GM18511 (cell line): Measurements from ENCODE around the gene TLE4.
"Not testable (repeated sequence)": the region's sequence is repeated elsewhere in the genome, so short reads cannot be mapped to it uniquely, and the experiment has no call there.

ENCODE experiments used
- ATAC-seq: cut with Tn5 transposase; IDR thresholded peaks from one replicate; pipeline ENCODE4 v1.9.1; 2021; ENCODE audit warnings: mild to moderate bottlenecking, moderate library complexity; ENCODE audit not compliant: unreplicated experiment

Gene TLE4

DNA sequence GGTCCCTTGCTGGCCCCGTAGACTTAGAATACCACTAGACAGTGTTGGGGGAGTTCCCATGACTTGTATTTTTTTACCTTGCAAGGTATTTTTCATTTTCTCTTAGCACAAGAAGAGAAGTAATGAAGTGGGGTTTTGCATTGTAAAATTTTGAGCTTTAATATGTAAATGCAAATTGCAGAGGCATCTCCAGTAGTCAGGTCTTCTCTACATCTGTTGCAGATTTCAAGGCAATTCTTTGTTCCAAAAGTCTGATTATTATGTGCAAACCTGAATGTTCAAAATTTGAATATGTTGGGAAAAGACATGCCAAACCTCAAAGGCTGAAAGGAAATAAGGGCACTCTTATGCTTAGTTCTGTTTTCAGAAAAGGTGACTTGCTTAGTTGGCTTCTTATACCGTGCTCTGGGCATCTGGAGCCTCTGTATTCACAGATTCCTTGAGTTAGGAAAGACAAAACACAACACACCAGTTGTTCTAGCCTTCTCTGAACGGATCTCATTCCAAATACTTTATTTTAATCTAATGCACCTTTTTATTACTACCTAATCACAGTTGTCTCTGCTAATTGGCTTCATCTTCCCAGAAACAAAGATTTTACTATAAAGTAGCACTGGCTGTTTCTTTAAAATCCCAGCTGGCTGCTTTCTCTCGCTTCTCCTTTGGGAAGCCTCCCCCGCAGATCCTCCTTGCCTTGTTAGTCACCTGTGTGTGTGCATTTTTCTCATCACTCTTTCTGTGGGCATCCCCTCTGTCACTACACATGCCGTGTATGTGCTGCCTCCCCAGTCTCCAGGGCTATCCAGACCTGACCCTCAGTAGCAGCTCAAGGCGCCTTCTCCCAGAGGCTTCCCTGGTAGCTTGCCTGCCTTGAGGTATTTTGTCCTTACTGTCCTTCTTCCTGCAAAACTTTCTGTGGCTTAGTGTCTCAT is 138.2 kb downstream of the TLE4 start:
- ATAC-seq: no peak

- ATAC-seq: no peak
Measured at GRCh38 chr9:79711874-79712273, 140.1 kb downstream of the TLE4 start.

GRCh38 chr9:79719021-79719420 is 147.3 kb downstream of the TLE4 start:
- ATAC-seq: no peak

DNA sequence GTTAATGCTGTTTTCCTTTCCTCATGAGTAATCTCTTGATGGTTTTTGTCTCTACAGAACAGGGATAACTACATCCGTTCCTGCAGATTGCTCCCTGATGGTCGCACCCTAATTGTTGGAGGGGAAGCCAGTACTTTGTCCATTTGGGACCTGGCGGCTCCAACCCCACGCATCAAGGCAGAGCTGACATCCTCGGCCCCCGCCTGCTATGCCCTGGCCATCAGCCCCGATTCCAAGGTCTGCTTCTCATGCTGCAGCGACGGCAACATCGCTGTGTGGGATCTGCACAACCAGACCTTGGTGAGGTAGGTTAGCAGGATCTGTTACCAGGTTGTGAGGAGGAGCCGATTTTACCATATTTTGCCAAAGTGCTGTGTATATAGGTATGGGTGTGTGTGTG is 148.2 kb downstream of the TLE4 start:
- no peak for ATAC-seq

- peak; percentile 89 for ATAC-seq
Measured at GRCh38 chr9:79731171-79731890, 159.6 kb downstream of the TLE4 start.

GRCh38 chr9:79735023-79735779 is 163.4 kb downstream of the TLE4 start:
- no peak for ATAC-seq

- no peak for ATAC-seq
Measured at GRCh38 chr9:79736051-79736450, 164.3 kb downstream of the TLE4 start.

- ATAC-seq: no peak
Measured at GRCh38 chr9:79741381-79741780, 169.6 kb downstream of the TLE4 start.

DNA sequence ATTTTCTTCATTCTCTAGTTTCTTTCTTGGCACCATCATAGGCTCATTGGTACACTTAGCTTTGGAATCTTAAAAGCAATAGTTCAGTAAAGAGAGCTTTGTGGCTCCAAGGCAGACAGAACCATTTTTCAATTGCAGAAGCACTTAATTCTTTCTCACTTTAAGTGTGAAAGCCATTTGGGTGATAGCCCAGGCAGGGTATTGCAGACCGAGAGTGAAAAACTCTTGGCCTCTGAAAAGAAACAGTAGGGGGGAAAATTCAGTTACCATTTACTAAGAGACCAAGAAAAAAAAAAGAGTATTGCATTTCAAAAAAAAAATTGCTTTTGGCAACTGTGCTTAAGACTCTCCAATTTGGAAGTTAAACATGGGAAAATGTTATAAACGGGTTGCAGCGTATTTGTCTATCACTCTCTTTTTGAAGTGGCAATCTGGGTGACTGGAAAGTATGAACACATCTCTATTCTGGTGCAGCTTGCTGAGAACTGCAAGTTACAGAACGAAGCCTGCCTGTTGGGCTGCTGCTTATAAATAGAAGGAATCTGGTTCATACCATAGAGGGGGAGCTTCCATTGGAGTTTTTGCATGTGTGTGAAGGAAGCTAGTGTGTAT is 170.5 kb downstream of the TLE4 start:
- no peak for ATAC-seq

- ATAC-seq: no peak
Measured at GRCh38 chr9:79744521-79744920, 172.8 kb downstream of the TLE4 start.

DNA sequence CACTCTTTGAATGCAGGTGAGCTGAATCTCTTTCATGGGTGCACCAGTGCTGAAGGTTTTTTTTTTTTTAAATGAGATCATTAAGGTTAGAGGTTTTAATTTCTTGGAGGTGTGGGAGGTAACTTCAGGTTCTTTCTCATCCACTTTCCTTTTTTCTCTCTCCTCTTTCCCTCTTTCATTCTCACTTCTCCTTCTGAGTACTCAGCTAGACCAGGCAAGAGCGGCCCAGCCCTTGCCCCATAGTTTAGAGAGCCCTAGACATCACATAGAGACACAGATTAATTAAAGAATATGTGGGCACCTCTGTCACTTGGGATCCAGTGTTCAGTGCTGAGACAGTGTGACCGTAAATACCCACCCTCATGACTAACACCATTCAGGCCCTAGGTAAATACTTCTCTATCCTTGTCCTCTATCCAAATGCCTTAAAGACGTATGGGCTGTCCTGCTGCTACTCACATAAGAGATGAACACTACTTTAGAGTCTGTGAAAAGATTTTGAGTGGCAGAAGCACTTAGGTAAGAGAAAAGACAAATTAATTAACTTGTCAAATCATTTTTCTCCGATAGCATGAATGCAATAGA is 174.1 kb downstream of the TLE4 start:
- no peak for ATAC-seq

GRCh38 chr9:79751895-79752466 is 180.2 kb downstream of the TLE4 start:
- ATAC-seq: not testable (repeated sequence)

- no peak for ATAC-seq
Measured at GRCh38 chr9:79756414-79756813, 184.6 kb downstream of the TLE4 start.

- ATAC-seq: no peak
Measured at GRCh38 chr9:79757074-79757473, 185.3 kb downstream of the TLE4 start.

GRCh38 chr9:79757881-79758669 is 186.3 kb downstream of the TLE4 start:
- no peak for ATAC-seq

- no peak for ATAC-seq
Measured at GRCh38 chr9:79759460-79759859, 187.7 kb downstream of the TLE4 start.

DNA sequence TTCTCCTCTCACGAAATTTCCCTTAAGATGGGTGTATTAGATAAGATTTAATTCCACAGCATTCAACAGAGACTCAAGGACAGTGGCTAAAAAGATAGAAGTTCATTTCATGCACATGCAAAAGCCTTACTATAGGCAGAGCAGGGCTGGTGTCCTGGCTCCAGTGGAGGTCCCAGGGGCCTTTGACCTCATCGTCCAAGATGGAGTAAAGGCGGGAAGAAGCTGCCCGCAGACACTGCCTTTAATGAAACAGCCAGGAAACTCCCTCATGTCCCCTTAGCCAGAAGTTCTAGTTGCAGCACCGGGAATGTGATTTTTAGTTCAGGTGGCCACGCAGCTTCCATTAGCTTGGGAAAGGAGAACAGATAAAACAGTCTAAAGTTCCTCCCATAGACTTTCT is 190.3 kb downstream of the TLE4 start:
- ATAC-seq: no peak

GRCh38 chr9:79763671-79764285 is 192.0 kb downstream of the TLE4 start:
- no peak for ATAC-seq

DNA sequence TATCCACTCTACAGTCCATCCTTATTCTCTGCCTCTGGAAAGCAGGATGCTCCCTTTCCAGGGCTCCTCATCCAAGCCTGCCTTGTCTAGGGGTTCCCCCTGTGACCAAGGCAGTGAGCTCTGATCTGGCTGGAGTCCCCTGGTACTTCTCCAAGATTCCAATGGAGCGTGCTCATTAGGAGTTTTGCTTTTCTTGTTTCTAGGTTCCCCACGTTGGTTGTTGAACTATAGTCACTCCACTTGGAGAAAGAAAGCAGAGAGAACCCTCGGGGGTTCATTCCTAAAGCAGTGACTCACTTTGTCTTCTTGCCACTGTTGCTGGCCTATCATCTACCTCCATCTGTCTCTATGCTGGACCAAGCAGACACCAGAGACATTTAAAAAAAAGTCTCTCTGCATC is 192.6 kb downstream of the TLE4 start:
- ATAC-seq: no peak
